ENCODE measurements around the gene MVP. TPM values are rescaled to one million over a fixed set of nuclear protein-coding genes. Genes with fewer than 3 reads are reported as not detected.

Gene MVP
- polyA plus RNA-seq, 1 donor from 2014 or later = 2.5 TPM

DNA sequence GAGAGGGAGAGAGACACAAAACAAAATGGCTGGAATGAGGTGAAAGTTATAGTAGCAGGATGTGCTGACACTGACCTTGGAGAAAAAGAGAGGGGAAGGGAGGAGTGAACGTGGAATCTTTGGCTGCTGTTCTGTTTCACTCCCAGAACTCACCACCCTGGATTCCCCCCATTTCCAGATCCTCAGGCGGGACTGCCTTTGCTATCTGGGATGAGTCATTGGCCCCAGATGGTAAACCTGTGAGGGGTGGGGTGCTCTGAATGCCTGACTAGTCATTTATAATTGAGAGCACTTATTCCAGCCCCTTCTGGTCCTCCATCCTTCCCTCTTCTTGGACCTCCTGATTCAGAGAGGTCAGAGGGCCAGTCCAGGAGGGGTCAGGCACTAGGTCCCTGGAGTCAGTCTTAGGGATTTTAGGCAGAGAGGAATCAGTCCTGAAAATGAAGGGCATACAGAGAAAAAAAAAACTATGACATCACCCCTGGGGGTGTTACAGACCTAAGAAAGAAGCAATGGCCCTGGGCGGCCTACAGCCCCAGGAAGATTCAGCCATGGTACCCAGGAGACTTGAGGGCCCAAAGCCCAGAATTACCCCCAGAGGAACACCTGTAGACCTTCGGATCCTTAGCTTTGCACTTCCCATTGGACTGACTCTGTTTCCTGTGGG, 44.4 kb upstream of the MVP start:
- Histone ChIP-seq H3K4me3 (ENCODE audit: low read length) (no peak overlapping the region), H4K20me1 (ENCODE audit: insufficient read depth) (no peaks in the 10 kb centered on the region), H3K79me2 (replicated peaks; ENCODE audit: insufficient read depth, low read length) (no peaks in the 10 kb centered on the region), H3K9me3 (ENCODE audit: low read length) (no peaks in the 10 kb centered on the region), H3K27ac (ENCODE audit: low read length) (no peak overlapping the region), H3F3A (ENCODE audit: insufficient read depth, low read length, poor library complexity, severe bottlenecking) (no peaks in the 10 kb centered on the region), H3K9ac (ENCODE audit: low read length) (no peak overlapping the region), H2AFZ (ENCODE audit: low read depth, low read length) (no peak overlapping the region), H3K36me3 (ENCODE audit: insufficient read depth, low read length) (no peaks in the 10 kb centered on the region), H3K27me3 (ENCODE audit: insufficient read depth, low read depth, low read length) (no peaks in the 10 kb centered on the region), H3K4me2 (ENCODE audit: low read length) (no peak overlapping the region), H3K9me2 (ENCODE audit: insufficient read depth, low read length) (no peaks in the 10 kb centered on the region)
- TF ChIP-seq EZH2 (IDR thresholded peaks at IDR 0.05; ENCODE audit: borderline replicate concordance, insufficient read depth, low read length, poor library complexity, severe bottlenecking) (no peak), MXI1 (conservative IDR thresholded peaks at IDR 0.05; ENCODE audit: poor library complexity, severe bottlenecking) (no peak)
- TF ChIP-seq, protein P1, sequence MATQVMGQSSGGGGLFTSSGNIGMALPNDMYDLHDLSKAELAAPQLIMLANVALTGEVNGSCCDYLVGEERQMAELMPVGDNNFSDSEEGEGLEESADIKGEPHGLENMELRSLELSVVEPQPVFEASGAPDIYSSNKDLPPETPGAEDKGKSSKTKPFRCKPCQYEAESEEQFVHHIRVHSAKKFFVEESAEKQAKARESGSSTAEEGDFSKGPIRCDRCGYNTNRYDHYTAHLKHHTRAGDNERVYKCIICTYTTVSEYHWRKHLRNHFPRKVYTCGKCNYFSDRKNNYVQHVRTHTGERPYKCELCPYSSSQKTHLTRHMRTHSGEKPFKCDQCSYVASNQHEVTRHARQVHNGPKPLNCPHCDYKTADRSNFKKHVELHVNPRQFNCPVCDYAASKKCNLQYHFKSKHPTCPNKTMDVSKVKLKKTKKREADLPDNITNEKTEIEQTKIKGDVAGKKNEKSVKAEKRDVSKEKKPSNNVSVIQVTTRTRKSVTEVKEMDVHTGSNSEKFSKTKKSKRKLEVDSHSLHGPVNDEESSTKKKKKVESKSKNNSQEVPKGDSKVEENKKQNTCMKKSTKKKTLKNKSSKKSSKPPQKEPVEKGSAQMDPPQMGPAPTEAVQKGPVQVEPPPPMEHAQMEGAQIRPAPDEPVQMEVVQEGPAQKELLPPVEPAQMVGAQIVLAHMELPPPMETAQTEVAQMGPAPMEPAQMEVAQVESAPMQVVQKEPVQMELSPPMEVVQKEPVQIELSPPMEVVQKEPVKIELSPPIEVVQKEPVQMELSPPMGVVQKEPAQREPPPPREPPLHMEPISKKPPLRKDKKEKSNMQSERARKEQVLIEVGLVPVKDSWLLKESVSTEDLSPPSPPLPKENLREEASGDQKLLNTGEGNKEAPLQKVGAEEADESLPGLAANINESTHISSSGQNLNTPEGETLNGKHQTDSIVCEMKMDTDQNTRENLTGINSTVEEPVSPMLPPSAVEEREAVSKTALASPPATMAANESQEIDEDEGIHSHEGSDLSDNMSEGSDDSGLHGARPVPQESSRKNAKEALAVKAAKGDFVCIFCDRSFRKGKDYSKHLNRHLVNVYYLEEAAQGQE (IDR thresholded peaks at IDR 0.05; ENCODE audit: borderline replicate concordance) = no peak

DNA sequence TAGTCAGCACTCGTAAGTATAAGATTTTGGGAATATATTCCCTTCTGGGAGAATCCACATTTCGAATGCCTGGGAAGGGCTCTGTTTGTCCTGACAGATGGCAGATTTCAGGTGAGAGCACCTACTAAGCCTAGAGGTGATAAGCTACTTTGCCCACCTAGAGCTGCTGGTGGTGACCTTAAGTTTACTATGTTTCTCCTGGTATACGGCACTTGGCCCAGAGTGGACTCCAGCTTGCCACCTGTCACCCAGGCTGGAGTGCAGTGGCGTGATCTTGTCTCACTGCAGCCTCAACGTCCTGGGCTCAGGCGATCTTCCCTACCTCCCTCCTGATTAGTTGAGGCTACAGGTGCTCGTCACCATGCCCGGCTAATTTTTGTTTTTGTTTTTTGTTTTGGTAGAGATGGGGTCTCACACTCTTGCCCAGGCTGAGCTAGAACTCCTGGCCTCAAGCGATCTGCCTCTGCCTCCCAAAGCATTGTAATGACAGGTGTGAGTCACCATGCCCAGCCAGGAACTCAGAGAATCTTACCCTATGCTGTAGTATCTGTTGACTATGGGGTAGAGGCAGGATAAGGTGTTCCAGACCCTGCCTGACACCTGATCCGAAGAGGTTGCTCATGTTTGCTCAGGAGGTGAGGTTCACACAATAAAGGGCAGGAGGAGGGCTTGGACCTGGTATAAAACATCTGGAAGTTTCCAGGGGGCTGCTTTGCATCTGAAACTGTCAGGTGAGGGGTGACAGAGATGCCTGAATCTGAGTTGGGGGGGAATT, 42.5 kb upstream of the MVP start, which contains the start of gene ZG16:
Gene ZG16 (plus strand): TSS at position 681 of the 775 bp plus-strand sequence. CDS start 1,011 bp downstream, outside the sequence.
- no peak within 1 kb of the TSS for H3K9ac ChIP-seq (ENCODE audit: low read length)
- no peak within 1 kb of the TSS for H3K4me2 ChIP-seq (ENCODE audit: low read length)
- no peaks in the 10 kb centered on the region for H3K9me2 ChIP-seq (ENCODE audit: insufficient read depth, low read length)
- no peak within 1 kb of the TSS for H2AFZ ChIP-seq (ENCODE audit: low read depth, low read length)
- H3K79me2 ChIP-seq (replicated peaks; ENCODE audit: insufficient read depth, low read length) = no peaks in the 10 kb centered on the region
- no peaks in the 10 kb centered on the region for H4K20me1 ChIP-seq (ENCODE audit: insufficient read depth)
- H3K4me3 ChIP-seq (ENCODE audit: low read length) = no peak within 1 kb of the TSS
- no peaks in the 10 kb centered on the region for H3K36me3 ChIP-seq (ENCODE audit: insufficient read depth, low read length)
- TF ChIP-seq MXI1 (conservative IDR thresholded peaks at IDR 0.05; ENCODE audit: poor library complexity, severe bottlenecking) = no peak
- TF ChIP-seq TAF1 (IDR thresholded peaks at IDR 0.05; ENCODE audit: low read depth) = no peak
- no peak for TF ChIP-seq EZH2 (IDR thresholded peaks at IDR 0.05; ENCODE audit: borderline replicate concordance, insufficient read depth, low read length, poor library complexity, severe bottlenecking)
- TF ChIP-seq SMC3 (conservative IDR thresholded peaks at IDR 0.05; ENCODE audit: poor library complexity) = no peak
- TF ChIP-seq RAD21 (conservative IDR thresholded peaks at IDR 0.05) = no peak
- TF ChIP-seq, protein P2, sequence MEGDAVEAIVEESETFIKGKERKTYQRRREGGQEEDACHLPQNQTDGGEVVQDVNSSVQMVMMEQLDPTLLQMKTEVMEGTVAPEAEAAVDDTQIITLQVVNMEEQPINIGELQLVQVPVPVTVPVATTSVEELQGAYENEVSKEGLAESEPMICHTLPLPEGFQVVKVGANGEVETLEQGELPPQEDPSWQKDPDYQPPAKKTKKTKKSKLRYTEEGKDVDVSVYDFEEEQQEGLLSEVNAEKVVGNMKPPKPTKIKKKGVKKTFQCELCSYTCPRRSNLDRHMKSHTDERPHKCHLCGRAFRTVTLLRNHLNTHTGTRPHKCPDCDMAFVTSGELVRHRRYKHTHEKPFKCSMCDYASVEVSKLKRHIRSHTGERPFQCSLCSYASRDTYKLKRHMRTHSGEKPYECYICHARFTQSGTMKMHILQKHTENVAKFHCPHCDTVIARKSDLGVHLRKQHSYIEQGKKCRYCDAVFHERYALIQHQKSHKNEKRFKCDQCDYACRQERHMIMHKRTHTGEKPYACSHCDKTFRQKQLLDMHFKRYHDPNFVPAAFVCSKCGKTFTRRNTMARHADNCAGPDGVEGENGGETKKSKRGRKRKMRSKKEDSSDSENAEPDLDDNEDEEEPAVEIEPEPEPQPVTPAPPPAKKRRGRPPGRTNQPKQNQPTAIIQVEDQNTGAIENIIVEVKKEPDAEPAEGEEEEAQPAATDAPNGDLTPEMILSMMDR (IDR thresholded peaks at IDR 0.05; ENCODE audit: poor library complexity, severe bottlenecking) = no peak
- TF ChIP-seq POLR2AphosphoS5 (IDR thresholded peaks at IDR 0.05) = no peak
- TF ChIP-seq, protein P1 (IDR thresholded peaks at IDR 0.05; ENCODE audit: borderline replicate concordance) = no peak
- no peak for TF ChIP-seq EP300 (conservative IDR thresholded peaks at IDR 0.05; ENCODE audit: poor library complexity, severe bottlenecking)
- no peak within 1 kb of the TSS for H3K27ac ChIP-seq (ENCODE audit: low read length)
- H3K9me3 ChIP-seq (ENCODE audit: low read length) = no peaks in the 10 kb centered on the region
- H3F3A ChIP-seq (ENCODE audit: insufficient read depth, low read length, poor library complexity, severe bottlenecking) = no peaks in the 10 kb centered on the region
- H3K27me3 ChIP-seq (ENCODE audit: insufficient read depth, low read depth, low read length) = no peaks in the 10 kb centered on the region

Data from neural cell (in vitro differentiated cells).